ENCODE results near the gene EMC10. TPM values are rescaled to one million over a fixed set of nuclear protein-coding genes. Genes with fewer than 3 reads are reported as not detected.

The EMC10 gene
- polyA plus RNA-seq, 2 of the 4 experiments (the other 2 are of a cell fraction), result 52.8 to 147 TPM

- TF ChIP-seq ZC3H11A (IDR thresholded peaks at IDR 0.05) (no peak), KDM5A (IDR thresholded peaks at IDR 0.05) (no peak), POLR2A (IDR thresholded peaks at IDR 0.05; ENCODE audit: low read length) (0 out of 2 replicates have a peak, but pooled peaks have one; percentile 22)
- ChIA-PET CTCF (interaction anchor here (0.8 to 5.6 kb wide), 7 partner anchors 11 to 206 kb away, joined by 3 to 38 read pairs (median 3); no protein-coding TSS in a partner anchor), POLR2A (no interaction called here)
- H3K4me2 ChIP-seq, result no peak overlapping the region
- FAIRE-seq, result no peak
- 86% methylated on average over 72 of the region's 87 CpGs for WGBS (ENCODE audit: missing lambda C conversion rate)
- H3K4me3 ChIP-seq, result no peak overlapping the region
- ATAC-seq, result no peak
- H3K4me1 ChIP-seq, result peaks cover 10% of the 10 kb centered on the region; the same call in 1 of the 3 replicates
- DNase-seq (ENCODE audit: low read depth in 1 of 2, low spot score in 1 of 2), result peak in 1 of 2 experiments; percentile 50
- H3K27ac ChIP-seq, result no peak overlapping the region
- no peaks in the 10 kb centered on the region; the same call in 2 of the 3 replicates for H3K9me3 ChIP-seq
Measured at GRCh38 chr19:50518091-50519005, 42.0 kb downstream of the EMC10 start.

DNA sequence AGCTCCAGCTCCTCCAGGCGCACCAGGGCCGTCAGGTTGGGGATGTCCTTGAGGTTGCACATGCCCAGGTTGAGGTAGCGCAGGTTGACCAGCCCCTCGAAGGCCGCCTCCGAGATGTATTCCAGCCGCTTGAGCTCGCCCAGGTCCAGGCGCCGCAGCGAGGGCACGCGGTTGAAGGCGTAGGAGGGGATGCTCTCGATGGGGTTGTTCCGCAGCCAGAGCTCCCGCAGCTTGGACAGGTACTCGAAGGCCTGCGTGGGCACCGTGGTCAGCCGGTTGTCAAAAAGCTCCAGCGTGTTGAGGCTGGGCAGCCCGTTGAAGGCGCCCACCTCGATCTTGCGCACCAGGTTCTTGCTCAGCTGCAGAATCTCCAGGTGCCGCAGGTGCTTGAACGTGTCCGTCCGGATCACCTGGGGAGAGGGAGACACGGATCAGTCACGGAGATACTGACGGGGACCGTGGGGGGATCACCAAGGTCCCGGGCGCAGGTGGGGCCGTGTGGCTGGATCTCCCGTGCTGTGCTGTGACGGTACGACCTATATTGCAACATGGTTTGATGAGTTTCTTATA, 42.8 kb downstream of the EMC10 start:
- Histone ChIP-seq H3K4me1 (peaks cover 10% of the 10 kb centered on the region; the same call in 1 of the 3 replicates), H3K4me3 (no peak overlapping the region), H3K9me3 (no peaks in the 10 kb centered on the region; the same call in 2 of the 3 replicates), H3K27ac (no peak overlapping the region), H3K4me2 (no peak overlapping the region)
- FAIRE-seq (no peak), DNase-seq (ENCODE audit: low read depth in 1 of 2, low spot score in 1 of 2) (no peak), ATAC-seq (no peak)
- 92% methylated on average over 40 of the region's 40 CpGs for WGBS (ENCODE audit: missing lambda C conversion rate)
- ChIA-PET POLR2A (no interaction called here), CTCF (interaction anchor here (0.6 to 5.6 kb wide), 6 partner anchors 16 to 151 kb away, joined by 3 to 38 read pairs (median 4); no protein-coding TSS in a partner anchor)
- TF ChIP-seq EP300 (IDR thresholded peaks at IDR 0.05) (no peak), FOSL2 (IDR thresholded peaks at IDR 0.05) (no peak), FOSL2 (CRISPR knock-in tag; IDR thresholded peaks at IDR 0.05) (no peak), MAFK (IDR thresholded peaks at IDR 0.05; ENCODE audit: partially characterized antibody) (no peak), MYC (IDR thresholded peaks at IDR 0.05; ENCODE audit: borderline replicate concordance, low read length) (no peak), SMC3 (IDR thresholded peaks at IDR 0.05) (no peak), BCL3 (IDR thresholded peaks at IDR 0.05) (no peak), SREBF2 (IDR thresholded peaks at IDR 0.05) (no peak), TFCP2L1 (CRISPR knock-in tag; IDR thresholded peaks at IDR 0.05) (no peak), PHF8 (IDR thresholded peaks at IDR 0.05; ENCODE audit: borderline replicate concordance, low read depth) (no peak), E2F6 (IDR thresholded peaks at IDR 0.05; ENCODE audit: borderline replicate concordance, low read depth) (no peak)
- TF ChIP-seq, protein P1, sequence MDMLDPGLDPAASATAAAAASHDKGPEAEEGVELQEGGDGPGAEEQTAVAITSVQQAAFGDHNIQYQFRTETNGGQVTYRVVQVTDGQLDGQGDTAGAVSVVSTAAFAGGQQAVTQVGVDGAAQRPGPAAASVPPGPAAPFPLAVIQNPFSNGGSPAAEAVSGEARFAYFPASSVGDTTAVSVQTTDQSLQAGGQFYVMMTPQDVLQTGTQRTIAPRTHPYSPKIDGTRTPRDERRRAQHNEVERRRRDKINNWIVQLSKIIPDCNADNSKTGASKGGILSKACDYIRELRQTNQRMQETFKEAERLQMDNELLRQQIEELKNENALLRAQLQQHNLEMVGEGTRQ (IDR thresholded peaks at IDR 0.05), result no peak

DNA sequence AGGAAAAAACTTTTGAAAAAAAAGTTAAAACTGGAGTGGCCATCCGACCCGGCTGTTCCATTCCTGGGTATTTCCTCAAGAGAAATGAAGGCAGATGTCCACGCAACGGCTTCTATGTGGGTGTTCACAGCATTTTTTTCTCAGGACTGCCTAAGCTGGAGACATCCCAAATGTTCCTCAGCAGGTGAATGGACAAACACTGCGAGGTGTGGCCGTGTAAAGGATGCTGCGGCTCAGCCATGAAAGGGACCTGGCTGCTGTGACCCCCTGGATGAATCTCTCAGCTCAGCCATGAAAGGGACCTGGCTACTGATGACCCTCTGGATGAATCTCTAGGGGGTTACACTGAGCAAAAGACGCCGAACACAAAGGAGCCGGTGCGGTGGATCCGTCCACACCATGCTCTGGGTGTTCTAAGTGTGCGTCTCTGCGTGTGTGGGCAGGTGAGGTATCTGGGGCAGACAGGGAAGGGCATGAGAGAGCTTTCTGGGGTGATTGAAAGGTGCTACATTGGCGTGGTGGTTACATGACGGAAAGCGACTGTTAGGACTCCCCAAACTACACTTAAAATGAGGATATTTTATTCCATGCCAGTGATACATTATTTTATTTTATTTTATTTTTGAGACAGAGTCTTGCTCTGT, 44.6 kb downstream of the EMC10 start:
- POLR2A ChIA-PET, result no interaction called here
- CTCF ChIA-PET, result interaction anchor here (0.6 to 10.7 kb wide), 5 partner anchors 16 to 855 kb away, joined by 3 to 91 read pairs (median 6); no protein-coding TSS in a partner anchor
- Histone ChIP-seq H3K9me3 (no peaks in the 10 kb centered on the region; the same call in 2 of the 3 replicates), H3K4me3 (no peak overlapping the region), H3K27ac (no peak overlapping the region), H3K4me2 (no peak overlapping the region), H3K4me1 (peaks cover 10% of the 10 kb centered on the region; the same call in 1 of the 3 replicates)
- ATAC-seq, result no peak
- no peak for DNase-seq (ENCODE audit: low read depth in 1 of 2, low spot score in 1 of 2)
- FAIRE-seq, result no peak
- TF ChIP-seq CBX2 (IDR thresholded peaks at IDR 0.05; ENCODE audit: borderline replicate concordance, low read depth), result no peak
- TF ChIP-seq CHD4 (IDR thresholded peaks at IDR 0.05; ENCODE audit: borderline replicate concordance), result no peak
- no peak for TF ChIP-seq NPAS2 (CRISPR knock-in tag; IDR thresholded peaks at IDR 0.05; ENCODE audit: borderline replicate concordance)
- no peak for TF ChIP-seq E2F6 (IDR thresholded peaks at IDR 0.05; ENCODE audit: borderline replicate concordance, low read depth)
- no peak for TF ChIP-seq ZC3H11A (IDR thresholded peaks at IDR 0.05)
- 66% methylated on average over 17 of the region's 17 CpGs for WGBS (ENCODE audit: missing lambda C conversion rate)
